ENCODE results near the gene HDAC4.

Gene HDAC4

GRCh38 chr2:239399921-239400595 is 762 bp downstream of the HDAC4 start:
- H3K4me3 ChIP-seq = peak overlapping the region; percentile 31 to 74 (median 57)
- H3K27ac ChIP-seq = peak overlapping the region in 17 of 21 experiments; percentile 43 to 88 (median 76)

- H3K27ac ChIP-seq = peak overlapping the region in 15 of 21 experiments; percentile 3 to 88 (median 76)
- H3K4me3 ChIP-seq = peak overlapping the region; percentile 31 to 74 (median 57)
These were observed 1.3 kb downstream of the HDAC4 start for GRCh38 chr2:239399433-239399920.

GRCh38 chr2:239398521-239398921 is 2.3 kb downstream of the HDAC4 start:
- peak overlapping the region in 2 of 21 experiments; percentile 1 to 49 for H3K27ac ChIP-seq
- H3K4me3 ChIP-seq = no peak overlapping the region

GRCh38 chr2:239397931-239398471 is 2.8 kb downstream of the HDAC4 start:
- Histone ChIP-seq H3K27ac (peak overlapping the region in 1 of 21 experiments; percentile 1), H3K4me3 (no peak overlapping the region)

- H3K4me3 ChIP-seq = no peak overlapping the region
- H3K27ac ChIP-seq = no peak overlapping the region
These were observed 3.7 kb downstream of the HDAC4 start for GRCh38 chr2:239396881-239397681.

GRCh38 chr2:239395524-239395923 is 5.3 kb downstream of the HDAC4 start:
- H3K4me3 ChIP-seq = no peak overlapping the region
- no peak overlapping the region for H3K27ac ChIP-seq

- H3K4me3 ChIP-seq = no peak overlapping the region
- no peak overlapping the region for H3K27ac ChIP-seq
These were observed 5.8 kb downstream of the HDAC4 start for GRCh38 chr2:239394978-239395377.

GRCh38 chr2:239394346-239394945 is 6.4 kb downstream of the HDAC4 start:
- H3K4me3 ChIP-seq = no peak overlapping the region
- no peak overlapping the region for H3K27ac ChIP-seq

- H3K27ac ChIP-seq = peak overlapping the region in 1 of 21 experiments; percentile 14
These were observed 6.9 kb downstream of the HDAC4 start for GRCh38 chr2:239393941-239394340.

GRCh38 chr2:239393388-239393940 is 7.4 kb downstream of the HDAC4 start:
- no peak overlapping the region for H3K4me3 ChIP-seq

More at GRCh38 chr2:239393941-239394340, 6.9 kb downstream of the HDAC4 start:
- no peak overlapping the region for H3K4me3 ChIP-seq

GRCh38 chr2:239392688-239393387 is 8.0 kb downstream of the HDAC4 start:
- H3K4me3 ChIP-seq = no peak overlapping the region

More at GRCh38 chr2:239393388-239393940, 7.4 kb downstream of the HDAC4 start:
- peak overlapping the region in 1 of 21 experiments; percentile 14 for H3K27ac ChIP-seq

GRCh38 chr2:239392072-239392357 is 8.8 kb downstream of the HDAC4 start:
- Histone ChIP-seq H3K4me3 (no peak overlapping the region), H3K27ac (no peak overlapping the region)

More at GRCh38 chr2:239392688-239393387, 8.0 kb downstream of the HDAC4 start:
- no peak overlapping the region for H3K27ac ChIP-seq

GRCh38 chr2:239391286-239392071 is 9.3 kb downstream of the HDAC4 start:
- H3K27ac ChIP-seq = no peak overlapping the region
- H3K4me3 ChIP-seq = no peak overlapping the region

- H3K27ac ChIP-seq = no peak overlapping the region
These were observed 10.1 kb downstream of the HDAC4 start for GRCh38 chr2:239390546-239391285.

GRCh38 chr2:239389414-239390329 is 11.1 kb downstream of the HDAC4 start:
- Histone ChIP-seq H3K27ac (no peak overlapping the region), H3K4me3 (no peak overlapping the region)

More at GRCh38 chr2:239390546-239391285, 10.1 kb downstream of the HDAC4 start:
- H3K4me3 ChIP-seq = no peak overlapping the region

GRCh38 chr2:239388236-239389151 is 12.3 kb downstream of the HDAC4 start:
- Histone ChIP-seq H3K4me3 (no peak overlapping the region), H3K27ac (no peak overlapping the region)

Measured in skin epidermis (tissue), 12 donors.